Suprapubic skin (tissue), 3 donors: ENCODE data around the gene EFEMP1.

Source experiments
- EP300 ChIP-seq: sonication (generic); formaldehyde crosslinking; IDR thresholded peaks from one replicate; pipeline ENCODE4 v1.6.1; 2017; ENCODE audit warnings: antibody characterized with exemption
- POLR2A ChIP-seq, 2 donors: fragments of 450-650 bp; IDR thresholded peaks; one replicate each; pipeline ENCODE4 v1.6.1; 2017; ENCODE audit warnings: antibody characterized with exemption in 2 of 2, mild to moderate bottlenecking in 2 of 2, moderate library complexity in 2 of 2
- TF ChIP-seq, protein P1 (sequence below), 2 donors: fragments of 200-600 bp in 1 of 2; fragments of 450-650 bp in 1 of 2; sonication (generic) in 1 of 2; IDR thresholded peaks; one replicate each; pipeline ENCODE4 v1.5.1; 2016 to 2019; ENCODE audit warnings: antibody characterized with exemption in 2 of 2, mild to moderate bottlenecking in 1 of 2, moderate library complexity in 1 of 2

DNA sequence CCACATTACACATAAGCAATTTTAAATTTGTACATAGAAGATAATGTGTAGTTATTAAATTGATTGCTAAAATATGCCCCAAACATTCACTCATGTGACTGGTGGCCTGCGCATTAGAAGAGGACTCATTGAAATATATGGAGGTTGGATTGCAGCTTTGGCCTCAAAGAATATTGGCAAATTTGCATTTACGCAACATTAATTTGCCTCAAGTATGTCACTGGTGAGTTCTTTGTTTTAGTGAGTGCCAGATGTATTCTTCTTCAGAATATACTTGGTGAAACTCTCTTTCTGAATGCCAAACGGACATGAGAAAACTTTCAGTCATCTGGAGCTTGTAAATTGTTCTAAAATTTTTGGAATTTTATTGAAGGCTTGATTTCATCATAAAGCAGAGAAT lies 5.9 kb upstream of the EFEMP1 start:
- TF ChIP-seq, protein P1, sequence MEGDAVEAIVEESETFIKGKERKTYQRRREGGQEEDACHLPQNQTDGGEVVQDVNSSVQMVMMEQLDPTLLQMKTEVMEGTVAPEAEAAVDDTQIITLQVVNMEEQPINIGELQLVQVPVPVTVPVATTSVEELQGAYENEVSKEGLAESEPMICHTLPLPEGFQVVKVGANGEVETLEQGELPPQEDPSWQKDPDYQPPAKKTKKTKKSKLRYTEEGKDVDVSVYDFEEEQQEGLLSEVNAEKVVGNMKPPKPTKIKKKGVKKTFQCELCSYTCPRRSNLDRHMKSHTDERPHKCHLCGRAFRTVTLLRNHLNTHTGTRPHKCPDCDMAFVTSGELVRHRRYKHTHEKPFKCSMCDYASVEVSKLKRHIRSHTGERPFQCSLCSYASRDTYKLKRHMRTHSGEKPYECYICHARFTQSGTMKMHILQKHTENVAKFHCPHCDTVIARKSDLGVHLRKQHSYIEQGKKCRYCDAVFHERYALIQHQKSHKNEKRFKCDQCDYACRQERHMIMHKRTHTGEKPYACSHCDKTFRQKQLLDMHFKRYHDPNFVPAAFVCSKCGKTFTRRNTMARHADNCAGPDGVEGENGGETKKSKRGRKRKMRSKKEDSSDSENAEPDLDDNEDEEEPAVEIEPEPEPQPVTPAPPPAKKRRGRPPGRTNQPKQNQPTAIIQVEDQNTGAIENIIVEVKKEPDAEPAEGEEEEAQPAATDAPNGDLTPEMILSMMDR (IDR thresholded peaks at IDR 0.05): no peak
- TF ChIP-seq EP300 (no peak), POLR2A (IDR thresholded peaks at IDR 0.05) (no peak)
